ENCODE measurements around the gene NABP2.

DNA sequence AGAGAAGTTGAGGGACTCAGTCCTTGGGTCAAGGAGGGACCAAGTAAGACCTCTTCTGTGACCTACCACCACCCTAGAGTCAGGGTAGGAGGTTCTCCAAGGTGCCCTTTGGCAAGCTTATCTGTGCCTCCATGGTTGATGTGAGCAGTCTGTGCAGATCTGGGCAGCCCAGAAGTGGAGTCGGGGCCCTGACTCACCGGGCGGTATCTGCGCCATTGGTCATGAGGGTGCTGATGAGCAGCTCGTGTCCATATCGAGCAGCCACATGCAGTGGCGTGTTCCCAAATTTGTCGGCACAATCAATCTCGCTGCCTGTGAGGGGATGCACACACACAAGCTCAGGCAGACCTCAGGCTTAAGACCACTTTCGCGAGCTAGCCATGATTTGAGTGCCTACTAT, 28.9 kb downstream of the NABP2 start:
- TF ChIP-seq CTCF (IDR thresholded peaks at IDR 0.05), result no peak
- no peak for TF ChIP-seq EZH2 (IDR thresholded peaks at IDR 0.05; ENCODE audit: borderline replicate concordance, insufficient read depth, low read depth, low read length, poor library complexity, severe bottlenecking)

All from B cell (primary cell).